ENCODE measurements around the gene SLC39A13.

The SLC39A13 gene

DNA sequence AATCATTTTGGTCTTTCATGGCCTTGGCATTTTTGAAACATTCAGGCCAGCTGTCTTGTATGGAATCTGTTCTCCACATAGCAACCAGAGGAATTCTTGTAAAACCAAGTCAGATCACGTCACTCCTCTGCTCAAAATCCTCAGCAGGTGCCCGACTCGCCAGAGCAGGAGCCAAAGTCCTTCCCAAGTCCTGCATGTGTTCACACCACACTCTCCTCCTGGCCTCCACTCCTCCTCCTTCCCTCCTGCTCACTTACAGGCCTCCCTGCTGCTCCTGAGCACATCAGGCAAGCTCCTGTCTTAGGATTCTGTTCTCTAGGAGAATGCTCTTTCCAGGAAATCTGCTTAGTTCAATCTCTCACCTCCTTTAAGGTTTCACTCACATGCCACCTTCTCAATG lies 24.8 kb downstream of the SLC39A13 start:
- no peak for DNase-seq

DNA sequence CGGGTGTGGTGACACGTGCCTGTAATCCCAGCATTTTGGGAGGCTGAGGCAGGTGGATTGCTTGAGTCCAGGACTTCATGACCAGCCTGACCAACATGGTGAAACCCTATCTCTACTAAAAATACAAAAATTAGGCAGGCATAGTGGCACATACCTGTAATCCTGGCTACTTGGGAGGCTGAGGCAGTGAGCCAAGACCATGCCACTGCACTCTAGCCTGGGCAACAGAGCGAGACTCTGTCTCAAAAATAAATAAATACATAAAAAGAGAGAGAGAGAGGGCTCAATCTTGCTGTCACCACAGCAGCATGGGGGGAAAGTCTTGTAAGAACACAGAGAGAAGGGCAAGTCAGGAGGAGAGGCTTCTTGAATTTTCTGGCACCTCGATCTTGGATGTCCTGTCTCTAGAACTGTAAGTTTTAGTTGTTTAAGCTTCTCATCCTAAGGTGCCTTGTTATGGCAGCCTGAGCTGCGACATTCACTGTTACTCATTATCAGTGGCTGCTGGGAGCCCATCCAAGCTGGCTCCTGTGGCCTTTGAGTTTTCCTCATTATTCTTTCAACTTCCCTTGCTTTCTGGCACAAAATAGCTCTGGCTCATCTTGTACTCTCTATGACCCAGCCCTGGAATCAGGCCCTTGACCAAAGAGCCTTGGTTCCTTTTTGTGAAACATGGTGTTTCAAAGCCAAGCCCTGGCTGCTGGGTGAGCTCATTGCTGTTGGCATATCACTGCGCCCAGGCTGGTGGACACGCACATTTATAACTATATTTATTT lies 25.8 kb downstream of the SLC39A13 start:
- DNase-seq, result no peak

DNA sequence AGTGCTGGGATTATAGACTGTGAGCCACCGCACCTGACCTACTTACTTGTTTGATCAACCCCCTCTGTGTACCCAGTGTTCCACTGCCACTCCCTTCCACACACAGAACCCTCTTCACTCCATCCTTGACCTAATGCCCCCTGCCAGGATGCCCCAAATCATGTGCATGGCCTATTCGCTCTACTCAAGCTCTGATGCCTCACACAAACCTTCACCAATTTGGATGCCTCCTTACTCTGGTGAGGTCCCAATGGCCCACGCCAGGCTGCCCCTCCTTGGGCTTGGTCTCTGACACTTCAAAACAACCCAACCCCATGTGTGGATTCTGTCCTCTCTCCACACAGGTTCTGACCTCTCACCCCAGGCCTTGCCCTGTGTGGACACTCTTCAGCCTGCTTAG lies 27.3 kb downstream of the SLC39A13 start:
- no peak for DNase-seq

DNA sequence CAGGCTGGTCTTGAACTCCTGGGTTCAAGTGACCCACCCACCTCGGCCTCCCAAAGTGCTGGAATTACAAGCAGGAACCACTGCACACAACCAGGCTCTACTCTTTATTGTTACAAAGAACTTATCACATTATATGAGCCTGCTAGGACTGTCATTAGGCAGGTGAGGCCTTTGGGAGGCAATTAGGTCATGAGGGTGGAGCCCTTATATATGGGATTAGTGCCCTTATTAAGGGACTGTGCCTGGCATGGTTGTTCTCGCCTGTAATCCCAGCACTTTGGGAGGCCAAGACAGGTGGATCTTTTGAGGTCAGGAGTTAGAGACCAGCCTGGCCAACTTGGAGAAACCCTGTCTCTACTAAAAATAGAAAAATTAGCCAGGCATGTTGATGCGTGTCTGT lies 28.3 kb downstream of the SLC39A13 start:
- no peak for DNase-seq

DNA sequence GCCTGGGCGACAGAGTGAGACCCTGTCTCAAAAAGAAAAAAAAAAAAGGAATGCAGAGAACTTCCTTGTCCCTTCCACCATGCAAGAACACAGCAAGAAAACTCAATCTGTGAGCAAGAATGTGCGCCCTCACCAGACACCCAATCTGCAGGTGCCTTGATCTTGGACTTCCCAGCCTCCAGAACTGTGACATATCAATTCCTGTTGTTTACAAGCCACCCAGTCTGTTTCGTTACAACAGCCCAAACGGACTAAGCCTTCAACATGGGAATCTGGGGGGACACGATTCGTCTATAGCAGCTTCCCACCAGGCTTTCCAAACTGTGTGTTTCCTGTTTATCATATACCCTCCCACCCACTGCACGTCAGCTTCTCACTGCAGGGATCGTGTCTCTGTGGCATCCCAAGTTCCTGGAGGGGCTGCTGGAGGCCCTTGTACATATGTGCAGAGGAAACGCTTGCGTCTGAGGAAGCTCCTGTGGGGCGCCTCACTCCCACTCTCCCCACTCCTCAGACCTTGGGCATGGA lies 28.9 kb downstream of the SLC39A13 start:
- no peak for DNase-seq

DNA sequence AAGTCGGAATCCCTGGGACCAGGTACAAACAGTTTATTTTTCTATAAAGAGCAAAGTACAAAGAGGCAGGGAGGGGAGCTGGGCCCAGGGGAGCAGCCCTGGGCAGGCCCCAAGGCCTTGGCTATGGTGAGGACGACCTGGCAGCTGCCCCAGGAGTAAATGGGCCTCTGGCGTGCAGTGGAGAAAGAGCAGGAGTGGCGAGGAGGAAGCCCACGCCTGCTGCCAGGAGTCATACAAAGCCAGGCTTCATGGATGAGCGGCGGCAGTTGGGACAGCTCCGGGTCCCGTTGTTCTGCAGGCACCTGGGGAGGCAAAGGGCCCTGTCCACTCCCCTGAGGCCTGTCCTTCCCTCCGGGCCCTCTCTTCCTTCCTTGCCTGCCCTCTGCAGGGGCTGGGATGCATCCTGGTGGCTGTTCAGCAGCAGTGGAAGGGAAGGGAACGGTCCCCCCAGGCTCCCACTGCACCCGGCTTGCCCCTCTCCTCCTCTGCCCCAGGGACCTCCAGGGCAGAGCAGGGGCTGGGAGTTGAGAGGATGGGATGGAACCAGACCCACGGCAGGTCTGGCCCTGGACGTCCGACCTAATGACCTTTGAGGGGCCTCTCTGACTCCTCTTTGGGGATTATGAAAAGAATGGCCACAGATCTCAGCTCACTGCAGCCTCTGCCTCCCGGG lies 29.5 kb downstream of the SLC39A13 start:
- DNase-seq, result no peak

DNA sequence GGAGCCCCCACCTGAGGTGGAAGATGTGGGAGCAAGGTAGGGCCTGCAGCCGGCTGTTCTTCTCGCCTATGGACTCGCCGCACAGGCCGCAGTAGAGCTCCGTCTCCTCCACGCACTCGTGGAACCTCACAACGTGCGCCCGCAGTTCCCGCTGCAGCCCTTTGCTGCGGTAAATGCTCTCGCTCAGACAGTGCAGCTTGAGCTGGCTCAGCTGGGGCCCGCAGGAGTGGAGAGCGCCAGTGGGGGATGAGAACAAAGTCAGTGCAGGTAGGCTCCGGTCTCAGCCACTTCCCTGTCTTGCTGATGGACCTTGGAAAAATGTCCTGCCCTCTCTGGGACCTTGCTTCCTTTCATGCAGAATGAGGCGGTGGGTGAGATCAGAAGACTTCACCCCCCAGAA lies 30.3 kb downstream of the SLC39A13 start:
- no peak for DNase-seq

DNA sequence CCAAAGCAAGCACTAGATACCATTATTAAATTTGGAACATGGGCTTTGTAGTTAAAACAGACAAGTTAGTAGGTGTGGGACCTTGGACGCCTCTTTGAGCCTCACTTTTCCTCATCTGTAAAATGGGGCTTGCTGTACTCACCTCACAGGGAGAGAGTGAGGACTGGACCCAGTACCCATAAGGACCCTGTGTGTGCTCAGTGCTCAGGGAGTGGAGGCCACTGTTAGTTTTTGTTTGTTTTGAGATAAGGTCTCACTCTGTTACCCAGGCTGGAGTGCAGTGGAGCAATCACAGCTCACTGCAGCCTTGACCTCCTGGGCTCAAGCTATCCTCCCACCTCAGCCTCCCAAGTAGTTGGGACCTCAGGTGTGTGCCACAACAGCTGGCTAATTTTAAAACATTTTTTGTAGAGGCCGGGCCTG lies 31.7 kb downstream of the SLC39A13 start:
- no peak for DNase-seq

- no peak for DNase-seq
Measured at GRCh38 chr11:47441421-47441820, 33.0 kb downstream of the SLC39A13 start.

- no peak for DNase-seq
Measured at GRCh38 chr11:47442514-47442913, 34.1 kb downstream of the SLC39A13 start.

DNA sequence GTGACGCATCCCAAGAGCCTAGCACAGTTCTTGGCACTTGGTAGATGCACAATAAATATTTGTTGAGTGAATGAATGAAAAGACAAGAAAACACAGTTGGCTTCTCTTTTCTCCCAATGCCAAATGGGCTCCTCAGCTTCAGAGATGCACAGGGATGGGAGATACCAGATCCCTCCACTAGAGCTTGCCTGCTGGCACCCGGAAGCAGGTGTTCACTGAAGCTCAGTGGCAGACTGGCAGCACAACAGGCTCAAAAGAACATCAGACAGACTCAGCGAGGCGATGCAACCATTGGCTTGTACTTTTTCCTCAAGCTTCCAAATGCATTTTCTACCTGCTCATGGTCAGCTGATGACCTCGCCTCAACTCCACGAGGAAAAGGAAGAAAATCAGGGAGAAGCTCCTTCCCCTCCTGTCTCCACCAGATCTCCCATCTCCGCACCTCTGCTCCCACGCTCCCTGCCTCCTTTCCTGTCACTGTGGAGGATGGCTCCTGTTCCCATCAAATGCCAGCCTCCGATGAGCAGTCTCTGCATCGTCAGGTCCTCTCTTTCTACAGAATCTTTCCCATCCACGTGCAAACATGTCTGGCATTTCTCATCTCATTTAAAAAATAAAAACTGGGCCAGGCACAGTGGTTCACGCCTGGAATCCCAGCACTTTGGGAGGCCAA lies 34.8 kb downstream of the SLC39A13 start:
- DNase-seq, result no peak

DNA sequence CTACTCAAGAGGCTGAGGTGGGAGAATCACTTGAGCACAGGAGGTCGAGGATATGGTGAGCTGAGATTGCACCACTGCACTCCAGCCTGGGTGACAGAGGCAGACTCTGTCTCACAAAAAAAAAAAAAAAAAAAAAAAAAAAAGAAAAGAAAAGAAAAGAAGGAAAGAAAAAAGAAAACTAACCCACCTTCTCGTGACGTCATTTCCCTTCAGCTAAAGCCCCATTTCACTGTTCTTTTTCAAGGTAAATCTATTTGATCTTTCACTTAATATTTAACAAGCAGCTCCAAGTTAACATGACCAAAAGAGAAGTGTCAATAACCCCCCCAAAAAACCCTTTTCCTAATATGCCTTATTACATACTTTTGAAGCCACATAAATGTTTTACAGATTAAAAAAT lies 35.4 kb downstream of the SLC39A13 start:
- no peak for DNase-seq

GRCh38 chr11:47445840-47446239 lies 37.5 kb downstream of the SLC39A13 start:
- no peak for DNase-seq

DNA sequence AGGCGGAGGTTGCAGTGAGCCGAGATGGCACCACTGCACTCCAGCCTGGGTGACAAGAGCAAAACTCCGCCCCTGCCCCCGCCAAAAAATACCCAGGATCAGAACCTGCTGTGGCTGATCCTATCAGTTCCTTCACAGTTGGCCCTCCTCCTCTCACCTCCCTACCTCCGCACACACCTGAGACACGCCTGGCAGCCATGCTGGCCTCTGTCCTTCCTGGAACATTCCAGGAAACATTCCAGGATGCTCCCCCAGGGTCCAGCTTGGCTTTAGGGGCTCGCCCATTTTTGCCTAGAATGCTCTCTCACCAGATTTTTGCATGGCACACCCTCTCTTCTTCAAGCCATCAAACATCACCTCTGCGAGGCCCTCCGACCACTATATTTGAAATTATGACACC lies 38.4 kb downstream of the SLC39A13 start:
- DNase-seq, result no peak

GRCh38 chr11:47447906-47448305 lies 39.5 kb downstream of the SLC39A13 start:
- DNase-seq, result no peak

DNA sequence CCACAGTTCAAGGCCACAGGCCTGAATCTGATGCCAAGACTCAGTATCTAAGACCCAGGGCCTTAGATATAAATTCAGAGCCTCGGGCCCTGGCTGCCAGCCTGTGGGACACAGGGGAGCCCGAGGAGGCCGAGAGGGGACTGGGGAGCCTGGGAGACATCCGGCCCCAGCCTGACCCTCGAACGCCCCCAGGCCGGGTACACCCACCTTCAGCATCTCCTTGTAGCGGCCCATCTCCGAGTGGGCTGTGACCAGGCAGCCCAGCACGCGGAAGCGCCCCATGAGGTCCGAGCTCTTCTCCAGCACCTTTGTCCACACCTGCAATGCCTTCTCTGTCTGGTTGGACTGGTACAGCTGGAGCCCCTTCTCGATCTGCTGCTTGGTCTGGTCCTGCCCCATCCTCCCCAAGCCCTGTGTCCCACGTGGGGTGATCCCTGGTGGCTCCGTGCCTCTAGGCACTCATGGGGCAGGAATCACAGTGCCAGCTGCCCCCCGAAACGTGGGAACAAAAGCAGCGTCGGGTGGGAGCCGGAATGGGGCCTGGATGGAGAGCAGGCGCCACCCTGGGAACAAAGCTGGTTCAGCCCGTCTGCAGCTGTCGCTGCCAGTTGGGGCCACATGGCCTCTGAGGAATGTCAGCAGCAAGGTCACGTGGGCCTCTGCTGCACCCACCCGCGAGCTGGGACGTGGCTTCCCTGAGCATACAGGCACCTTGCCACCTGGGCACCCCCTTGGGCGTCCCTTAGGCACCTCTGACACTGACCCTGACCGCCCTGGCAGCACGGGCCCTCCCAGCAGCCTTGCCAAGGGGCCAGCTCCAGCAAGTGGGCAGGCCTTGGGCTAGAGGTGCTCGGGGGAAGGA lies 40.4 kb downstream of the SLC39A13 start, which contains the start of gene RAPSN:
TSS of gene RAPSN (minus strand) at position 571 of the 862 bp plus-strand sequence. CDS start at position 399, 172 bp downstream.
- DNase-seq, result peak; percentile 67

DNA sequence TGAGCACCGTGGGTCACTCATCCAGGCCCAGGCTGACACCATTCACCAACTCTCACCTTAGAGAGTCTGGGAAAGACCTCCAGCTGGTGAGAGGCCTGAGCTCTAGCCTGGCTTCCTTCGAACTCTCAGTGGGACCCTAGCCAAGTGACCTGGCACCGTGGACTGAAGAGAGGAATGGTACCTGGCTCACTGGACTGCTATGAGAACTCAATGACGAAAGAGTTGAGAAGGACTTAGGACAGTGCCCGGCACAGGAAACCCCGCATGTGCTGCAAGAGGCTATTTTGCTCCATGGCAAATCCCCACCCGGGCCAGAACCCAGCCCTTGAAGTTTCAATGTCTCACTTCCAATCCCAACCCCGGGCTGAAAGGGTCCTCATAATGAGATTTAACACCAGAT lies 41.2 kb downstream of the SLC39A13 start:
- DNase-seq, result no peak

- DNase-seq, result no peak
Measured at GRCh38 chr11:47451436-47451835, 43.0 kb downstream of the SLC39A13 start.

- no peak for DNase-seq
Measured at GRCh38 chr11:47451990-47452389, 43.6 kb downstream of the SLC39A13 start.

DNA sequence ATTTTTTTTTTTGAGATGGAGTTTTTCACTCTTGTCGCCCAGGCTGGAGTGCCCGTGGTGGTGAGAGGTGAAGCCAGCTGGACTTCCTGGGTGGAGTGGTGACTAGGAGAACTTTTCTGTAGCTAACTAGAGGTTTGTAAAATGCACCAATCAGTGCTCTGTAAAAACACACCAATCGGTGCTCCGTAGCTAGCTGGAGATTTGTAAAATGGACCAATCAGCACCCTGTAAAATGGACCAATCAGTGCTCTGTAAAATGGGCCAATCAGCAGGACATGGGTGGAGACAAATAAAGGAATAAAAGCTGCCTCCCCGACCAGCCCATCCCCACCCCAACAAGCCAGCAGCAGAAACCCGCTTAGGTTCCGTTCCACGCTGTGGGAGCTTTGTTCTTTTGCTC lies 45.0 kb downstream of the SLC39A13 start:
- no peak for DNase-seq

- peak; percentile 74 for DNase-seq
Measured at GRCh38 chr11:47454258-47454671, 45.9 kb downstream of the SLC39A13 start.

DNA sequence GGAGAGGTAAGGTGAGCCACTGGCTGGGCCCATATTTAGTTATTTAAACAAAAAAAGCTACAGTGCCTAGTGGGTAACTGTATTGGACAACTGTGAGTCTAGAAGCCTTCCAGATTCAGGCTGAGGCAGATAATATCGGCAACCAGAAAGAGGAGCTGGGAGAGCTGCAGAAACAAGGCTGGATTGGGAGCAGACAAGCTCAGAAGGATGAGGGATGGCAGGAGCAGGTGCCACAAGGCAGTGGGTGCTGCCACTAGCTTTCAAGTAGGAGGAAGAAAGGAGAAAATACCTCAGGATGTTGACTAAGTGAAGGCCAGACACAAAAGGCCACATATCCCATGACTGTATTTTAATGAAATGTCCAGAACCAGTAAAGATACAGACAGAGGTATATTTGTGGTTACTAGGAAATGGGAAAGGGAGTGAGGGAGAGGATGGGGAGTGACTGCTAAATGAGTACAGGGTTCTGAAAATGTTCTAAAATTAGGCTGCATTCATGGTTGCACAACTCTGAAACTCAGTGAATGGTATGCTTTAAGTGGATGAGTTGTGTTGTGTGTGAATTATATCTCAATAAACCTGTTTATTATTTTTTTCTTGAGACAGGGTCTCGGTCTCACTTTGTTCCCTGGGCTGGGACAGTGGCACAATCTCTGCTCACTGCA lies 52.3 kb downstream of the SLC39A13 start:
- DNase-seq, result no peak
